HG03354 (cell line): Measurements from ENCODE around the gene CCDC127.
A peak's percentile ranks its signal among the peaks of the same experiment; 100 is the strongest.
"Not testable (repeated sequence)": the region's sequence is repeated elsewhere in the genome, so short reads cannot be mapped to it uniquely, and the experiment has no call there.

Experiments
- ATAC-seq: cut with Tn5 transposase; IDR thresholded peaks from one replicate; pipeline ENCODE4 v1.9.1; 2021; ENCODE audit warnings: mild to moderate bottlenecking; ENCODE audit not compliant: unreplicated experiment, poor library complexity, severe bottlenecking

The CCDC127 gene, protein sequence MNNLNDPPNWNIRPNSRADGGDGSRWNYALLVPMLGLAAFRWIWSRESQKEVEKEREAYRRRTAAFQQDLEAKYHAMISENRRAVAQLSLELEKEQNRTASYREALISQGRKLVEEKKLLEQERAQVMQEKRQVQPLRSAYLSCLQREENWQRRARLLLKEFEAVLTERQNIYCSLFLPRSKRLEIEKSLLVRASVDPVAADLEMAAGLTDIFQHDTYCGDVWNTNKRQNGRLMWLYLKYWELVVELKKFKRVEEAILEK

DNA sequence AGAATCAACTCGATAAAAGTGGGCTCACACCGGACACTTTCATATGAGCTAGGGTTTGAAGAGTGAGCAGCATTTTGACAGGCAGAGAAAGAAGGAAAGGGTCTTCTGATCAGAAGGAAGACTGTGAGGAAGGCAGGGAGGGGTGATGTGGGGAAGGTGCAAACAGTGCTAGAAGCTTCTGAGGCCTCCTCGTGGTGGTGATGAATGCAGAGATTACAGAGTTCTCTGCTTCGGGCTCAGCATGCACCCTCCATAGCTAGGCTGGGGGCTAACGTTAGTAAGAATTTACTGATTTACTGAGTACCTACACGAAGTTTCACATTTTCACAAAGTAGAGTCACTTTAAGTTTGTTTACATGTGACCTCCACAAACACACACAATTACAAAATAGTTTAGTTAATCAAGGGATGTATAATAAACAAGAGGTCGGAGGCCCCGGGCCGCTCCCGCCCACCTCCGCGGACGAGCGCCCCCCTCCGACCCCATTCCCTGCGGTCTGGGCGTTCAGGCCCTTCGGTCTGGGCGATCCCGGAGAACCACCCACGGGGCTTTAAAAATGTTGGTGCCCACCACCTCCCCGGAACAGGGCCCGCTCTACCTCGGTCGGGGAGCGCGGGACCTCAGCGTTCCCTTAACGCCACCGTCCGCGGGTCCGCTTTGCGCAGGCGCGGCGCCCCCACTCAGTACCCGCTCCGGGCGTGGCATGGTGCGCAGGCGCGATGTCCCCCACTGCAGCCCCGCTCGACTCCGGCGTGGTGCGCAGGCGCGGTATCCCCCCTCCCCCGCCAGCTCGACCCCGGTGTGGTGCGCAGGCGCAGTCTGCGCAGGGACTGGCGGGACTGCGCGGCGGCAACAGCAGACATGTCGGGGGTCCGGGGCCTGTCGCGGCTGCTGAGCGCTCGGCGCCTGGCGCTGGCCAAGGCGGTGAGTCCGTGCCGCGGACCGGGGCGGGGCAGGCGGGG, at the start of gene CCDC127, which contains the start of gene SDHA:
Gene CCDC127, minus strand, starts transcription at position 660 of the 963 bp plus-strand sequence. CDS start 1,304 bp downstream, outside the sequence.
Gene SDHA, plus strand, starts transcription at position 827 of the 963 bp plus-strand sequence. Its CDS starts 36 bp downstream, at position 863.
- ATAC-seq = peak; percentile 79

DNA sequence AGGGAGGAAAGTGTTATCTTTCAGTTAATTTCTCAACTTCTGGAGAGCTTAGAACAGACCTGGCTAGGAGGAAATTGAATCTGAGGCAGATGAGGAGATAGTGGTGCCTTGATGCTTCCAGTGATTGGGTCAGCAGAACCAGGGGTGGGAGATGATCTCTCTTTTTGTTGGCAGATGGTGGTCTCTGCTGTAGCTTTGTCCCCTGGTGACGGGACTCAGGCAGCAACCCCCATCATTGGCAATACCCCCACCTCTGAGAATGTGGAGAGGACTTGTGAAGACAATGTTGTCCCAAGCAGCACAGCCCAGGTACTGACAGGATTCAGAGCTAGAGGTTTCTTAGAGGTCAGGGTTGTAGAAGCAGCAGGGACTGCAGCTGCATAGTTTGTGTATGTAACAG, 49.8 kb upstream of the CCDC127 start:
- no peak for ATAC-seq

DNA sequence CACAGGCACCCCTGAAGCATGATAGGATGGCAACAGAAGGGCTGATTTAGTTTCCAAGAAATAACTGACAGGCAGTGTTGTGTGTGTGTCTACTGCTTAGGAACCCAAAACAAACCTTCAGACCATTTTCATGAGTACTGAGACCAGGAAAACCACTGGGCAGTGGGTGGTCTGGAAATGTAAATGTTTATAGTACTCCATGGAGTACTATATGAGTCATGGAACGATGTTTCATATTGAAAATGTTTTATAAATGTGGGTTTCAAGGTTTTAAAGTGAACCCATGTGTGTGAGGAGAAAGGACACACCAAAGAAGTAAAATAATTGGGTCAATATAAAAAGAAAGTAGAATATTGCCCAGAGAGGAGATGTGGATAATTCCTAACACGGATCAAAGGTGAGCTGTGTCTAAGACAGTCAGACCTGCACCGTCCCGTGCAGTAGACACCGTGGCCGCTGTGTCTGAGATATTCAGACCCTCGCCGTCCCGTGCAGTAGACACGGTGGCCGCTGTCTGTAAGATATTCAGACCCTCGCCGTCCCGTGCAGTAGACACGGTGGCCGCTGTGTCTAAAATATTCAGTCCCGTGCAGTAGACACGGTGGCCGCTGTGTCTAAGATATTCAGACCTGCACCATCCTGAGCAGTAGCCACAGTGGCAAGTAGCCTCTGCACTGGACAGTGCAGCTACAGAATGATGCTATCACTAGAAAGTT, 48.5 kb upstream of the CCDC127 start:
- ATAC-seq = not testable (repeated sequence)

DNA sequence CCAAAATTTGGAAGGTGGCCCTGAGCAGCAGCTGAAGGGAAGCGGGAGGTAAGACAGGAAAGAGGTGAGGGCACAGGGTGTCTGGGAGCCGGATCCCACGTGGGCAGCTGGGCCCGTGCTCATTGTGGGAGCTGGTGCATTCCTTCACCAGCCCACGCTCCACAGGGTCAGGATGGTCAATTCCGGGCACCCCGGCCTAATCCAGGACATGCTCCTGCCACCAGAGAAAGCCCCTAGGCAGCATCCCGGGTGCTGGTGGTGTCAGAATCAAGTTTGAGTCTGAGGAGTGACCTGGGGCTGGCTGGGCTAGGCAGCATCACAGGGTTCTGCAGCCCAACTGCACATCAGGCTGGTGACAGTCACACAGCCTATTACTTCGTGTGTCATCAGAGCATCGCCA, 46.4 kb upstream of the CCDC127 start:
- ATAC-seq = no peak

DNA sequence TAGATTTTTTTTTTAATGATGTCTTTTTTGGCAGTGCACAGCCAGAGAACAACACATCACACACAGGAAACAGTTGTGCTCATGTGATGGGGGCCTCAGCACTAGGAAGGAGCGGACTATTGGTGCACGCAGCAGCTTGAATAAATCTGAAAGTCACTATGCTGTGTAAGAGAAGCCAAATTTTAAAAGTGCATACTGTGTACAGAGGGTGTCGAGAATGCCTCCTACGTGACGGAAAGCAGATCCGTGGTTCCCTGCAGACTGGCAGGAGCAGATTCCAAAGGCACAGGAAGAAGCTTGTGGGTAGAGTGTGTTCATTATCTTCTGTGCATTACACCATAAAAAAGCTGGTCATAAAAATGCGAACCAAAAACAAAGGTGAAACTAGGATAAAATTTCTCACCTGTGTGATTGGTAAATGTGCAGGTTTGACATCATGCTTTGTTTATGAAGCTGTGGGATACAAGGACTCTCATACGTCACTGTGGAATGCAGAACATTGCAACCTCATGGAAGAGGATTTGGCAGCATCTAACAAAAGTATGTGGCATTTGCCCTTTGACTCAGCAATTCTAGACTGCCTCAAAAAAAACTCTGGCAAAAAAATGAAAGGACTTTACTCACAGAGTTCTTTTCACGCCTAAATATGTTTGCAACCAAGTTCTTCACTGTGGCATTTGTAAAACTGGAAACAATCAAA, 45.5 kb upstream of the CCDC127 start:
- not testable (repeated sequence) for ATAC-seq

DNA sequence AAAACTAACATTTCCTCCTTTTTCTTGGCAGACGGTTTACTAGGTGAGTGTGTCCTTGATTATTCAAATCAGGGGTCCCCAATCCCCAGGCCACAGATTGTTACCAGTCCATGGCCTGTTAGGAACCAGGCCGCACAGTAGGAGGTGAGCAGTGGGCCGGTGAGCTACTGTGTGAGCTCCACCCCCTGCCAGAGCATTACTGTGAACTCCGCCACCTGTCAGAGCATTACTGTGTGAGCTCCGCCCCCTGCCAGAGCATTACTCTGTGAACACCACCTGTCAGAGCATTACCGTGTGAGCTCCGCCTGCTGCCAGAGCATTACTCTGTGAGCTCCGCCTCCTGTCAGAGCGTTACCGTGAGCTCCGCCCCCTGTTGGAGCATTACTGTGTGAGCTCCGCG, 39.2 kb upstream of the CCDC127 start:
- no peak for ATAC-seq

DNA sequence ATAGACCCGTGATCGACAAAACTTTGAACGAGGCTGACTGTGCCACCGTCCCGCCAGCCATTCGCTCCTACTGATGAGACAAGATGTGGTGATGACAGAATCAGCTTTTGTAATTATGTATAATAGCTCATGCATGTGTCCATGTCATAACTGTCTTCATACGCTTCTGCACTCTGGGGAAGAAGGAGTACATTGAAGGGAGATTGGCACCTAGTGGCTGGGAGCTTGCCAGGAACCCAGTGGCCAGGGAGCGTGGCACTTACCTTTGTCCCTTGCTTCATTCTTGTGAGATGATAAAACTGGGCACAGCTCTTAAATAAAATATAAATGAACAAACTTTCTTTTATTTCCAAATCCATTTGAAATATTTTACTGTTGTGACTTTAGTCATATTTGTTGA, 38.4 kb upstream of the CCDC127 start:
- ATAC-seq = not testable (repeated sequence)

DNA sequence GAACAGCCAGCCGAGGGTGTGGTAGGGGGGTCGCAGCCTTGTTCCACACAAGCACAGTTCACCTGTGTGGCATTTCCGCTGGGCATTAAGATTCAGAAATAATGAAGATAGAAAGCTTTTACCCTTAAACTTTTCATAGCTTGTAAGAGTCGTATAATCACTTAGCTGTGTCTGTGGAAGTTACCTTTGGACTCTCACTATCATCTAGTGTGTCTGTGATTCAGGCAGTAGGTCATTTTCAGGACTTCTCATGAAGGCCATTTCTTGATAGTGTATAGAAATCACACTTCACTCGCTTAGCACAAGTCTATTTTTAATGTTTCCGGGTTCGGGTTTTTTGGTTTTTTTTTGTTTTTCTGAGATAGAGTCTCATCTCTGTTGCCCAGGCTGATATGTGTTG, 37.2 kb upstream of the CCDC127 start:
- not testable (repeated sequence) for ATAC-seq

DNA sequence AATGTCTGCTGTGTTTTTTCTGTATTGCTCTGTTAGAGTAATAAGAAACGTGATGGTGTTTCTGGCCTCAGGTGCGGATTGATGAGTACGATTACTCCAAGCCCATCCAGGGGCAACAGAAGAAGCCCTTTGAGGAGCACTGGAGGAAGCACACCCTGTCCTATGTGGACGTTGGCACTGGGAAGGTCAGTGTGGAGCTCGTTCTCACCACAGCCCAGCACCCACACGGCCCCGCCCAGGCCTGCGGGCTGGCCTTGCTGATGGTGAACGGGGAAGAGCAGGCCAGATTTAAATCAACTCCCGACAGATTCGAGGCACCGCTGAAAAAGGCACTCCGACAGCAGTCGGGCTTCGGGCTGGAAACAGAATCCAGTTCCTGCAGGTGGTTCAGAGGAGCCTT, 36.4 kb upstream of the CCDC127 start:
- ATAC-seq = not testable (repeated sequence)

DNA sequence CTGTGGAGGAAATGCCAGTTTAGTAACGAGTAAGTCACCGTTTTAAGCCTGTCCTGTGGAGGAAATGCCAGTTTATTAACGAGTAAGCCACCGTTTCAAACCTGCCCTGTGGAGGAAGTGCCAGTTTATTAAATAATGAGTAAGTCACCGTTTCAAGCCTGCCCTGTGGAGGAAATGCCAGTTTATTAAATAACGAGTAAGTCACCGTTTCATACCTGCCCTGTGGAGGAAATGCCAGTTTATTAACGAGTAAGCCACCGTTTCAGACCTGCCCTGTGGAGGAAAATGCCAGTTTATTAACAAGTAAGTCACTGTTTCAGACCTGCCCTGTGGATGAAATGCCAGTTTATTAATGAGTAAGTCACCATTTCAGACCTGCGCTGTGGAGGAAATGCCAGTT, 34.6 kb upstream of the CCDC127 start:
- ATAC-seq = no peak

DNA sequence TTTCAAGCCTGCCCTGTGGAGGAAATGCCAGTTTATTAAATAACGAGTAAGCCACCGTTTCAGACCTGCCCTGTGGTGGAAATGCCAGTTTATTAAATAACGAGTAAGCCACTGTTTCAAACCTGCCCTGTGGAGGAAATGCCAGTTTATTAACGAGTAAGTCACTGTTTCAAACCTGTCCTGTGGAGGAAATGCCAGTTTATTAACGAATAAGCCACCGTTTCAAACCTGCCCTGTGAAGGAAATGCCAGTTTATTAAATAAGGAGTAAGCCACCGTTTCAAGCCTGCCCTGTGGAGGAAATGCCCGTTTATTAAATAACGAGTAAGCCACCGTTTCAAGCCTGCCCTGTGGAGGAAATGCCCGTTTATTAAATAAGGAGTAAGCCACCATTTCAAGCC, 34.0 kb upstream of the CCDC127 start:
- not testable (repeated sequence) for ATAC-seq

DNA sequence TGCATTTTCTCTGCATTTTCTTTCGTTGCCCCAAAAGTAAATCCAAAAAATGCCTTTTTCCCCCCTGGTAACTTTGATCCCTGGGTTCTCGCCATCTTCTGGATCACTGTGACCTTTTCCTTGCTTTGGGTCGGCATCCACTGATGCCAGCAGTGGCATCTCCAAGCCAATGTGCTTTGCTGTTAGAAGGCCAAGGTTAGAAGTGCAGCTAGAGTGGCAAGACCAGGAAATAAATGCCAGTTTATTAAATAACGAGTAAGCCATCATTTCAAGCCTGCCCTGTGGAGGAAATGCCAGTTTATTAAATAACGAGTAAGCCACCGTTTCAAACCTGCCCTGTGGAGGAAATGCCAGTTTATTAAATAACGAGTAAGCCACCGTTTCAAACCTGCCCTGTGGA, 33.6 kb upstream of the CCDC127 start:
- not testable (repeated sequence) for ATAC-seq

DNA sequence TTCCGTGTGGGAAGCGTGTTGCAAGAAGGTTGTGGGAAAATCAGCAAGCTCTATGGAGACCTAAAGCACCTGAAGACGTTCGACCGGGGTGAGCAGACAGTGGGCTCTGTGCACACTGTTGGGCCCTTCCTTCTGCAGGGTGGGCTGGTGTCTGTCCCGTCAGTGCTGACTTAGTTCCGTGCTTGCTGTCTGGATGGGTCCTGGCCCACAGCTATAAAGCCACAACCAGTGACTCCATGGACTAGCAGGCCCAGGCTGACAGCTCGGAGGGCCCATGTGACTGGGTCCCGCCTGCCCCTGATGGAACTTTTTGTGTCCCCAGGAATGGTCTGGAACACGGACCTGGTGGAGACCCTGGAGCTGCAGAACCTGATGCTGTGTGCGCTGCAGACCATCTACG, 33.1 kb upstream of the CCDC127 start:
- ATAC-seq = not testable (repeated sequence)

DNA sequence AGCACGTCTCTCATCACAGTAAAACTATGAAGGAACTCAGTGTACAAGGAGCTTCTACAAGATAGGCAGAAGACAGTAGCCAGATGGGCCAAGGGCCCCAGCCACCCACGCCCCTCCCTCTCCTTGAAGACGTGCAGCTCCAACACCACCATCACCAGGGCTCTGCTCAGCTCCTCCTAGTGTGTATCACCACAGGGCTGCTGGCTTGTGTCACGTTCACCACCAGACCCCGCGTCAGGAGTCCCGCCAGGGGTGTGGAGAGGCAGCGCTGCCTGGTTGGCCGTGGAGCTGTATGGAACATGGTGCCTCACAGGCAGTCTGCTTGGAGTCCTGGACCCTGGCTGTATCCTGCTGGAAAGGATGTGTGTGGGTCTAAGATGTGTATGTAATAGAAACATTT, 32.4 kb upstream of the CCDC127 start:
- ATAC-seq = not testable (repeated sequence)

DNA sequence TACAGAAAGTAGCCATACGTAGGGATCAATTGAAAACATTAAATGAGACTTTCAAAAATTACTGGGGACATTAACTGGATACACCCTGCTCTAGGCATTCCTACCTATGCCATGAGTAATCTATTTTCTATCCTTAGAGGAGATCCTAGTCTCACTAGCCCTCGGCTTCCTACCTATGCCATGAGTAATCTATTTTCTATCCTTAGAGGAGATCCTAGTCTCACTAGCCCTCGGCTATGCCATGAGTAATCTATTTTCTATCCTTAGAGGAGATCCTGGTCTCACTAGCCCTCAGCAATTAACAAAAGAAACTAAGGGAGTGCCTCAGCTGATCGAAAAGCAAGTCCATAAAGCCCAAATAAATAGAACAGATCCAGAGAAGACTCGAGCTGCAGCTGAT, 27.8 kb upstream of the CCDC127 start:
- ATAC-seq = not testable (repeated sequence)

DNA sequence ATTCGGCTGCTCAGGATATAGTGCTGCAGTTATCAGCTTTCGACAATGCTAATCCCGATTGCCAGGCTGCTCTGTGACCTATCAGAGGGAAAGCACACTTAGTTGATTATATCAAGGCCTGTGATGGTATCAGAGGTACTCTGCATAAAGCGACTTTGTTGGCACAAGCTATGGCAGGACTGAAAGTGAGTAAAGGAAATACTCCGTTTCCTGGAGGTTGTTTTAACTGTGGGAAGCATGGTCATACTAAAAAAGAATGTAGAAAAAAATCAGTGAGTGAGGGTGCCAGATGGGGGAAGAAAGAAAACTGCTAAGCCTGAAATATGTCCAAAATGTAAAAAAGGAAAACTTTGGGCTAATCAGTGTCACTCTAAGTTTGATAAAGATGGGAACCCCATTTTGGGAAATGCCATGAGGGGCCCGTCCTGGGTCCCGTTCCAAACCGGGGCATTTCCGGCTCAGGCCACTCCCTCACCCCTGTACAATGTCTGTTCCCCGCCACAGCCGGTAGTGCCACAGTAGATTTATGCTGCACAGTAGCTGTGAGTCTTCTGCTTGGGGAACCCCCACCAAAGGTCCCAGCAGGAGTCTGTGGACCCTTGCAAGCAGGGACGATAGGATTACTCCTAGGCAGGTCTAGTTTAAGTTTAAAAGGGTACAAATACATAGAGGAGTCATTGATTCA, 25.9 kb upstream of the CCDC127 start:
- ATAC-seq = not testable (repeated sequence)

DNA sequence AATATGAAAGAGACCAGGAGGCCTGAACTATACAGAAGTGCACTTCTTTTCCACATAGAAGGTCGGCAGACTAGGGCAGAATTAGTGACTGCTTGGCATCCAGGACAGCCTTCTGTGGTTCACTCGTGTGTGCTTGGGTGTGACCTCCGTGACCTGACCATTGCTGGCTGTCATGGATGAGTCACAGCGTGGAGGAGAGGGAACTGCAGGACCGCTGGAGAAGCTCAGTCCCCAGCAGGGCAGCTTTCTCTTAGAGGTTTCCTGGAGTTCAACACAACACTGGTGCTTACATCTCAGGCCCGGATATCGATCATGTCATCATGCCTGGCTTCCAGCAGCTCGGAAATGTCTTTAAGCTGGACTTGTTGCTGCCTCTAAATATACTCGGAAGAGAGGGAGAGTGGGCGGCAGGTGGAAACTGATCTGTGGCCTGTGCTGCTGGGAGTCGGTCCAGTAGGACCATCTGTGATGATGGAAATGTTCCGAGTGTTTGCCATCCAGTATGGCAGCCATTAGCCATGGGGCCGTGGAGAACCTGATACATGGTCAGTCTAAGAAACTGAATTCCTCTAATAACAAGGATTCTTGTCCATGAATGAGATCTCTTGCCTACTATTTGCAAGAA, 23.2 kb upstream of the CCDC127 start:
- ATAC-seq = not testable (repeated sequence)

DNA sequence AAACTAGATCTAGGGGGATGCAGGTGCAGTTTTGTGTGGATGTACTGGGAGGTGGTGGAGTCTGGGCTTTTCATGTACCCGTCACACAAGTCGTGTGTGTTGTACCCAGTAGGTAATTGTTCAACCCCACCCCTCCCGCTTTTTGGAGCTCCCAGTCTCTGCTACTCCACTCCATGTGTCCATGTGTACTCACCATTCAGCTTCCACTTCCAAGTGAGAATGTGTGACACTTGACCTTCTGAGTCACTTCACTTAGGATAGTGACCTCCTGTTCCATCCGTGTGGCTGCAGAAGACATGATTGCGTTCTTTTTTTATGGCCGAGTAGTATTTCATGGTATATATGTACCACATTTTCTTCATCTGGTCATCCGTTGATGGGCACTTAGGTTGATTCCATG, 22.6 kb upstream of the CCDC127 start:
- not testable (repeated sequence) for ATAC-seq
